Peyer's patch (tissue), 4 donors: ENCODE results near the gene ATXN2L. TPM values are rescaled to one million over a fixed set of nuclear protein-coding genes. Genes with fewer than 3 reads are reported as not detected.

Experiments
- DNase-seq, 3 donors: peaks; one replicate each; pipeline ENCODE4 v3.0.0-alpha.2; 2017 to 2019
- H3K27ac ChIP-seq, 4 donors: fragments of 200-600 bp; sonication (generic); one replicate each; pipeline ENCODE4 v1.5.1; 2016 to 2019
- H3K27me3 ChIP-seq, 2 donors: fragments of 200-600 bp; sonication (generic); one replicate each; pipeline ENCODE4 v1.5.1; 2019
- H3K36me3 ChIP-seq, 3 donors: fragments of 200-600 bp; sonication (generic); one replicate each; pipeline ENCODE4 v1.5.1; 2016 to 2019
- H3K4me1 ChIP-seq, 4 donors: fragments of 200-600 bp; sonication (generic); one replicate each; pipeline ENCODE4 v1.5.1; 2016 to 2019
- H3K4me3 ChIP-seq, 4 donors: fragments of 200-600 bp; sonication (generic); 1 replicate in 3 of 4; 2 replicates in 1 of 4; pipeline ENCODE4 v1.5.1; 2016 to 2019; ENCODE audit warnings: mild to moderate bottlenecking in 1 of 4
- H3K9me3 ChIP-seq, 4 donors: fragments of 200-600 bp; sonication (generic); one replicate each; pipeline ENCODE4 v1.5.1; 2016 to 2019; ENCODE audit warnings: mild to moderate bottlenecking in 1 of 4
- POLR2A ChIP-seq, 2 donors: fragments of 450-650 bp; IDR thresholded peaks; one replicate each; pipeline ENCODE4 v1.5.1; 2017; ENCODE audit warnings: antibody characterized with exemption in 2 of 2, mild to moderate bottlenecking in 2 of 2, moderate library complexity in 2 of 2
- total RNA-seq, 4 donors: library from RNA; depleted of rRNA; stranded (reverse); fragments of >200 nt; gene quantifications; one replicate each; pipeline ENCODE4 v1.1.0, GENCODE V29; 2016
- TF ChIP-seq, protein P1 (sequence below), 6 experiments: fragments of 450-650 bp in 4 of 6; fragments of 200-600 bp in 2 of 6; sonication (generic) in 1 of 6; IDR thresholded peaks; one replicate each; pipeline ENCODE4 v1.5.1; 2017 to 2019; ENCODE audit warnings: antibody characterized with exemption in 6 of 6, mild to moderate bottlenecking in 3 of 6, moderate library complexity in 1 of 6

The ATXN2L gene
- total RNA-seq, 4 donors from 2014 or later = 93.9 to 208 (median 160) TPM

- peak overlapping the region; percentile 93 to 100 (median 100) for H3K27ac ChIP-seq
- no peaks in the 10 kb centered on the region for H3K9me3 ChIP-seq
- DNase-seq = no peak
- no peak for TF ChIP-seq POLR2A (IDR thresholded peaks at IDR 0.05)
- TF ChIP-seq, protein P1, sequence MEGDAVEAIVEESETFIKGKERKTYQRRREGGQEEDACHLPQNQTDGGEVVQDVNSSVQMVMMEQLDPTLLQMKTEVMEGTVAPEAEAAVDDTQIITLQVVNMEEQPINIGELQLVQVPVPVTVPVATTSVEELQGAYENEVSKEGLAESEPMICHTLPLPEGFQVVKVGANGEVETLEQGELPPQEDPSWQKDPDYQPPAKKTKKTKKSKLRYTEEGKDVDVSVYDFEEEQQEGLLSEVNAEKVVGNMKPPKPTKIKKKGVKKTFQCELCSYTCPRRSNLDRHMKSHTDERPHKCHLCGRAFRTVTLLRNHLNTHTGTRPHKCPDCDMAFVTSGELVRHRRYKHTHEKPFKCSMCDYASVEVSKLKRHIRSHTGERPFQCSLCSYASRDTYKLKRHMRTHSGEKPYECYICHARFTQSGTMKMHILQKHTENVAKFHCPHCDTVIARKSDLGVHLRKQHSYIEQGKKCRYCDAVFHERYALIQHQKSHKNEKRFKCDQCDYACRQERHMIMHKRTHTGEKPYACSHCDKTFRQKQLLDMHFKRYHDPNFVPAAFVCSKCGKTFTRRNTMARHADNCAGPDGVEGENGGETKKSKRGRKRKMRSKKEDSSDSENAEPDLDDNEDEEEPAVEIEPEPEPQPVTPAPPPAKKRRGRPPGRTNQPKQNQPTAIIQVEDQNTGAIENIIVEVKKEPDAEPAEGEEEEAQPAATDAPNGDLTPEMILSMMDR (IDR thresholded peaks at IDR 0.05) = no peak
- H3K4me1 ChIP-seq = peaks cover 0 to 17% (median 4%) of the 10 kb centered on the region in 4 donors
- H3K36me3 ChIP-seq = peaks cover 0 to 16% (median 0%) of the 10 kb centered on the region in 3 donors
- H3K4me3 ChIP-seq = peak overlapping the region; percentile 81 to 100 (median 93)
- no peaks in the 10 kb centered on the region for H3K27me3 ChIP-seq
Measured at GRCh38 chr16:28821874-28822519, 802 bp upstream of the ATXN2L start.

GRCh38 chr16:28823291-28823872 lies 583 bp downstream of the ATXN2L start:
- peaks cover 0 to 30% (median 0%) of the 10 kb centered on the region in 3 donors for H3K36me3 ChIP-seq
- H3K27ac ChIP-seq = peak overlapping the region; percentile 93 to 100 (median 100)
- DNase-seq = no peak
- H3K4me1 ChIP-seq = peaks cover 0 to 17% (median 4%) of the 10 kb centered on the region in 4 donors
- TF ChIP-seq, protein P1 (IDR thresholded peaks at IDR 0.05) = peak in 1 of 6 experiments; percentile 3
- no peak for TF ChIP-seq POLR2A (IDR thresholded peaks at IDR 0.05)
- H3K27me3 ChIP-seq = no peaks in the 10 kb centered on the region
- peak overlapping the region; percentile 81 to 100 (median 93) for H3K4me3 ChIP-seq
- no peaks in the 10 kb centered on the region for H3K9me3 ChIP-seq

DNA sequence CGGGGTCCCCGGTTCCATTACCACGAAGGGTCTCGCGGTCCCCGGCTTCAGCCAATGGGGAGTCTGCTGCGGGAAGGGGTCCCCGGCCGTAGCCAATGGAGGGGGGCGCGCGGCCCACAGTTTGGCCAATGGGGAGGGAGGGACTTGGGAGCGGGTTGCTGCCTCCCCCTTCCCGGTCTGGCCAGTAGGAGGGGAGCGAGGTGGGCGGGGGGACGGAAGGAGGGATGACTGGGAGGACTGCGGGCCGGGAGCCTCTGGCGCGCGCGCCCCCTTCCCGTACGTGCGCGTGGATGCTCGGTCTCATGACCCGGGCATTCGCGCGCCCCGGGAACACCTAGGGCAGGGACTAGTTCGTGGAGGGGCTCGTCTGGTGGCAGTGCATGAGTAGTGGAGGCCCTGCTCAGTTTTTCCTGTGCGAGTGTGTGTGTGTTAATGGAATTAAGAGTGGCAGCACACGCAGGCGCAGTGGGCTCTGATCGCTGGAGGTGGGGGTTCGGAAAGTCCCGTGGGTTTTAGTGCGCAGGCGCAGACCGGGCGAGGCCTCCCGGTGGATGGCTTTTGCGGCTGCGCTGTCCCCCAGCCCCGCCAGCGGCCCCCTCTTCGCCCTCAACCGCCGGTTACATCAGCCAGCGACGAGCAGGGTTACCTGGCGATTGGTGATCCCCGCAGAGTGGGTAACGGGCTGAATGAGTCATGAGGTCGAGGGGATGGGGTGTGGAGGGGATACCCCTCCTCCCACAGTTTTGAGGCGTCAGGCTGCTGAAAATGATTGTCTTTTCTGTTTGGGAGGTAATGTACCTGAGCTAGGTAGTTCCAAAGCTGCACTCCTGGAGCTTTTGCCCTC lies 1.3 kb downstream of the ATXN2L start:
- H3K9me3 ChIP-seq = no peaks in the 10 kb centered on the region
- peak; percentile 42 to 67 for TF ChIP-seq POLR2A (IDR thresholded peaks at IDR 0.05)
- TF ChIP-seq, protein P1 (IDR thresholded peaks at IDR 0.05) = peak; percentile 6 to 47 (median 32)

GRCh38 chr16:28824717-28824973 lies 1.8 kb downstream of the ATXN2L start:
- H3K4me3 ChIP-seq = peak overlapping the region; percentile 81 to 100 (median 93)
- H3K36me3 ChIP-seq = peaks cover 0 to 42% (median 0%) of the 10 kb centered on the region in 3 donors

More for the DNA sequence above, 1.3 kb downstream of the ATXN2L start:
- H3K27ac ChIP-seq = peak overlapping the region; percentile 93 to 100 (median 100)
- H3K27me3 ChIP-seq = no peaks in the 10 kb centered on the region
- peak overlapping the region; percentile 81 to 100 (median 93) for H3K4me3 ChIP-seq
- peaks cover 0 to 17% (median 4%) of the 10 kb centered on the region in 4 donors for H3K4me1 ChIP-seq
- H3K36me3 ChIP-seq = peaks cover 0 to 36% (median 0%) of the 10 kb centered on the region in 3 donors
- DNase-seq = peak; percentile 96 to 97 (median 96)

GRCh38 chr16:28826141-28826540 lies 3.3 kb downstream of the ATXN2L start:
- no peak overlapping the region for H3K4me3 ChIP-seq
- peaks cover 0 to 57% (median 0%) of the 10 kb centered on the region in 3 donors for H3K36me3 ChIP-seq
- H3K9me3 ChIP-seq = no peaks in the 10 kb centered on the region
- TF ChIP-seq, protein P1 (IDR thresholded peaks at IDR 0.05) = no peak
- TF ChIP-seq POLR2A (IDR thresholded peaks at IDR 0.05) = no peak
- H3K4me1 ChIP-seq = peaks cover 0 to 17% (median 4%) of the 10 kb centered on the region in 4 donors
- no peak for DNase-seq
- H3K27ac ChIP-seq = no peak overlapping the region
- H3K27me3 ChIP-seq = no peaks in the 10 kb centered on the region

More at GRCh38 chr16:28824717-28824973, 1.8 kb downstream of the ATXN2L start:
- peaks cover 0 to 17% (median 4%) of the 10 kb centered on the region in 4 donors for H3K4me1 ChIP-seq
- no peaks in the 10 kb centered on the region for H3K27me3 ChIP-seq
- no peak for TF ChIP-seq POLR2A (IDR thresholded peaks at IDR 0.05)
- TF ChIP-seq, protein P1 (IDR thresholded peaks at IDR 0.05) = no peak
- no peak for DNase-seq
- H3K9me3 ChIP-seq = no peaks in the 10 kb centered on the region
- H3K27ac ChIP-seq = peak overlapping the region; percentile 93 to 100 (median 100)
